Measurements from ENCODE around the gene DNAH17. TPM values are rescaled to one million over a fixed set of nuclear protein-coding genes. Genes with fewer than 3 reads are reported as not detected.

DNAH17 gene
- total RNA-seq, 2 donors from 2014 or later = 0.13 to 0.64 TPM

DNA sequence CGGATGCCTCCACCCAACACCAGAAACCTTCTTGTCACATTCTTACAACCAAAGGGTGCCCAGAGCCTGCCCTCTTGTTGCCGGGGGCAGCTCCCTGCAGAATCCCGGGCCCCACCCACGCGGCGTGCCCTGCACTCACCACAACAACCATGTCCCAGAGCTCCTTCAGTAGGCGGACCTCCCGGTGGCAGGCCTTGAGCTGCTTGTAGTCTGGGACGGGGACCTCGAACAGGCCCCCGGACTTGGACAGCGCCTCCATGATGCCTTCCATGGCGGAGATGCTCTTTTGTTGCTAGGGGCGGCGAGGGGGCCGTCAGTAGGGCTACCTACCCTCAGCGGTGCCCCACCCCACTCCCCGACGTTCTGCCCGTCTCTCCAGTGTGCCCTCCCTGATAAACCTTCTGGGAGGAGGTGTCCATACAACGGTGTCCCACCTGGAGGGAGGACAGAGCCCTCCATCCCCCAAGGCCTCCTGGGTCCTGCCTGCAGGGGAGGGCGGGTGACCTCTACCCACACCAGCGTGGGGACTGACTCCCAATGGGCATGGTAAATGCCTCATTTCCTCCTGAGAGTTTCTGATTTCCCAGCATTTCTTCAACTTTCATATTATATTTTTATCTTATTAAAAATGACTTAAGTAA is 52.2 kb downstream of the DNAH17 start:
- H3K4me1 Mint-ChIP-seq = peaks cover 6% of the 10 kb centered on the region
- H3K4me3 ChIP-seq (ENCODE audit: low read length) = no peak overlapping the region

DNA sequence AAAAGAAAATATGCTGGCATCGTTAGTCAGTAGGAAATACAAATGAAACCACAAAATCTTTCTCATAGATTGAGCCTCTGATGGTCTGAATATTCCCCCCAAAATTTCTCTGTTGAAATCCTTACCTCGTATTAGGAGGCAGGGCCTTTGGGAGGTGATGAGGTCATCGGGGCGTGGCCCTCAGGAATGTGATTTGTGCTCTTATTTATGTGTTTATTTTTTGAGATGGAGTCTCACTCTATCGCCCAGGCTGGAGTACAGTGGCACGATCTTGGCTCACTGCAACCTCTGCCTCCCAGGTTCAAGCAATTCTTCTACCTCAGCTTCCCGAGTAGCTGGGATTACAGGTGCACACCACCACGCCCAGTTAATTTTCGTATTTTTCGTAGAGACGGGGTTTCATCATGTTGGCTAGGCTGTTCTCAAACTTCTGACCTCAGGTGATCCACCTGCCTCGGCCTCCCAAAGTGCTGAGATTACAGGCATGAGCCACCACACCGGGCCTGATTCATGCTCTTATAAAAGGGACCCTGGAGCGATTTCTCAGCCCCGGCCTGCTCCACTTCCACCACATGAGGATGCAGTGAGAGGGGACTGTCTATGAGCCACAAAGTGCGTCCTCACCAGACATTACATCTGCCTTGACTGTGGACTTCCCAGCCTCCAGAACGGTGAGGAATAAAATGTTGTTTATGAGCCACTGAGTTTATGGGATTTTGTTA is 53.1 kb downstream of the DNAH17 start:
- peaks cover 6% of the 10 kb centered on the region for H3K4me1 Mint-ChIP-seq
- no peak overlapping the region for H3K27ac Mint-ChIP-seq
- no peaks in the 10 kb centered on the region for H3K36me3 Mint-ChIP-seq (ENCODE audit: low read depth)
- Histone ChIP-seq H3K27me3 (ENCODE audit: control insufficient read depth, insufficient read depth, low read length, poor library complexity, severe bottlenecking) (no peaks in the 10 kb centered on the region), H3K9ac (ENCODE audit: extremely low read depth, low read length, poor library complexity, severe bottlenecking) (no peak overlapping the region), H3K4me1 (ENCODE audit: control insufficient read depth, insufficient read depth, low read length) (no peaks in the 10 kb centered on the region), H3K36me3 (ENCODE audit: control insufficient read depth, insufficient read depth, low read length) (no peaks in the 10 kb centered on the region), H3K27ac (ENCODE audit: low read depth, low read length) (no peak overlapping the region), H3K9me3 (ENCODE audit: control insufficient read depth, low read length) (no peaks in the 10 kb centered on the region), H3K4me3 (ENCODE audit: low read length) (no peak overlapping the region)
- no peak overlapping the region for H3K4me3 Mint-ChIP-seq
- peaks cover 2% of the 10 kb centered on the region for H3K27me3 Mint-ChIP-seq (ENCODE audit: insufficient read depth)
- no peak for DNase-seq
- TF ChIP-seq, protein P1, sequence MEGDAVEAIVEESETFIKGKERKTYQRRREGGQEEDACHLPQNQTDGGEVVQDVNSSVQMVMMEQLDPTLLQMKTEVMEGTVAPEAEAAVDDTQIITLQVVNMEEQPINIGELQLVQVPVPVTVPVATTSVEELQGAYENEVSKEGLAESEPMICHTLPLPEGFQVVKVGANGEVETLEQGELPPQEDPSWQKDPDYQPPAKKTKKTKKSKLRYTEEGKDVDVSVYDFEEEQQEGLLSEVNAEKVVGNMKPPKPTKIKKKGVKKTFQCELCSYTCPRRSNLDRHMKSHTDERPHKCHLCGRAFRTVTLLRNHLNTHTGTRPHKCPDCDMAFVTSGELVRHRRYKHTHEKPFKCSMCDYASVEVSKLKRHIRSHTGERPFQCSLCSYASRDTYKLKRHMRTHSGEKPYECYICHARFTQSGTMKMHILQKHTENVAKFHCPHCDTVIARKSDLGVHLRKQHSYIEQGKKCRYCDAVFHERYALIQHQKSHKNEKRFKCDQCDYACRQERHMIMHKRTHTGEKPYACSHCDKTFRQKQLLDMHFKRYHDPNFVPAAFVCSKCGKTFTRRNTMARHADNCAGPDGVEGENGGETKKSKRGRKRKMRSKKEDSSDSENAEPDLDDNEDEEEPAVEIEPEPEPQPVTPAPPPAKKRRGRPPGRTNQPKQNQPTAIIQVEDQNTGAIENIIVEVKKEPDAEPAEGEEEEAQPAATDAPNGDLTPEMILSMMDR (conservative IDR thresholded peaks at IDR 0.05) = no peak
- 93 to 99% methylated on average over 13 to 17 of the region's 17 CpGs for WGBS, 2 experiments (ENCODE audit: insufficient coverage in 1 of 2, insufficient read length in 1 of 2)
- H3K9me3 Mint-ChIP-seq = no peaks in the 10 kb centered on the region

More for the DNA sequence above, 52.2 kb downstream of the DNAH17 start:
- Histone ChIP-seq H3K27ac (ENCODE audit: low read depth, low read length) (no peak overlapping the region), H3K9me3 (ENCODE audit: control insufficient read depth, low read length) (no peaks in the 10 kb centered on the region), H3K36me3 (ENCODE audit: control insufficient read depth, insufficient read depth, low read length) (no peaks in the 10 kb centered on the region), H3K9ac (ENCODE audit: extremely low read depth, low read length, poor library complexity, severe bottlenecking) (no peak overlapping the region), H3K4me1 (ENCODE audit: control insufficient read depth, insufficient read depth, low read length) (no peaks in the 10 kb centered on the region), H3K27me3 (ENCODE audit: control insufficient read depth, insufficient read depth, low read length, poor library complexity, severe bottlenecking) (no peaks in the 10 kb centered on the region)
- Mint-ChIP-seq H3K9me3 (no peaks in the 10 kb centered on the region), H3K27me3 (ENCODE audit: insufficient read depth) (peaks cover 2% of the 10 kb centered on the region), H3K36me3 (ENCODE audit: low read depth) (no peaks in the 10 kb centered on the region), H3K4me3 (no peak overlapping the region), H3K27ac (no peak overlapping the region)
- TF ChIP-seq, protein P1 (conservative IDR thresholded peaks at IDR 0.05) = no peak
- 91 to 94% methylated on average over 11 to 23 of the region's 23 CpGs for WGBS, 2 experiments (ENCODE audit: insufficient coverage in 1 of 2, insufficient read length in 1 of 2)
- peak; percentile 34 for DNase-seq

DNA sequence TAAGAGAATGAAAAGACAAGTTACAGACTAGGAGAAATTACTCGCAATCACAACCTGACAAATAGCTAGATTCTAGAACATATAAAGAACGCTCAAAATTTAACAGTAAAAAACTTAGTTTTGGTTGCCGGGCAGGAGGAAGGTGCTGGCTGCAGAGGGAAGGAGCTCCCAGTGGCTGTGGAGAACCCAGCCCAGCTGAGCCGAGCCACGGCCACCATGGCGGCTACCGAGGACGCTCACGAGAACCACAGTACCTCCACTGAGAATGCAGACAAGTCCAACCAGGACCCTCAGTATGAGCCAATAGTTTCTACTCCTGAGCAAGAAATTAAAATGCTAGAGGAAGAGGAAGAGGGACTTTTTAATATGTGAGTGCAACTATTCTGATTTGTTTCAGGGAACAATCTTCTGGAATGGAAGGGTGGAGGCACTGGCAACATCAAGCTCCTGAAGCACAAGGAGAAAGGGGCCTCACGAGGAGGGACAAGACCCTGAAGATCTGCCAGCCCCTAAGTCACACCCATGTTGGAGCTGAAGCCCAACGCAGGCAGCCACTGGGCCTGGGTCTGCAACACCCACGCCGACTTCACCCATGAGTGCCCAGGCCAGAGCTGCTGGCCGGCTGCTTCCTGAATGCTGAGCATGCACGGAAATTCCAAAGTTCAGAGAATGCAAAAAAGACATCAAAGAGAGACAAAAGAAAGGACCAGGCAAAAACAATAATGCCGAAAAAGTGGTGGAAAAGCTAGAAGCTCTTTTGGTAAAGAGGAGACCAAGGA is 55.0 kb downstream of the DNAH17 start:
- Histone ChIP-seq H3K9ac (ENCODE audit: extremely low read depth, low read length, poor library complexity, severe bottlenecking) (no peak overlapping the region), H3K27me3 (ENCODE audit: control insufficient read depth, insufficient read depth, low read length, poor library complexity, severe bottlenecking) (no peaks in the 10 kb centered on the region), H3K27ac (ENCODE audit: low read depth, low read length) (no peak overlapping the region), H3K36me3 (ENCODE audit: control insufficient read depth, insufficient read depth, low read length) (no peaks in the 10 kb centered on the region), H3K9me3 (ENCODE audit: control insufficient read depth, low read length) (no peaks in the 10 kb centered on the region), H3K4me1 (ENCODE audit: control insufficient read depth, insufficient read depth, low read length) (no peaks in the 10 kb centered on the region), H3K4me3 (ENCODE audit: low read length) (no peak overlapping the region)
- H3K4me3 Mint-ChIP-seq = no peak overlapping the region
- no peaks in the 10 kb centered on the region for H3K9me3 Mint-ChIP-seq
- H3K27ac Mint-ChIP-seq = no peak overlapping the region
- TF ChIP-seq, protein P1 (conservative IDR thresholded peaks at IDR 0.05) = no peak
- H3K36me3 Mint-ChIP-seq (ENCODE audit: low read depth) = no peaks in the 10 kb centered on the region
- DNase-seq = peak; percentile 35
- 92 to 94% methylated on average over 12 to 16 of the region's 16 CpGs for WGBS, 2 experiments (ENCODE audit: insufficient coverage in 1 of 2, insufficient read length in 1 of 2)
- peaks cover 2% of the 10 kb centered on the region for H3K27me3 Mint-ChIP-seq (ENCODE audit: insufficient read depth)
- H3K4me1 Mint-ChIP-seq = peaks cover 4% of the 10 kb centered on the region

Data from endodermal cell (in vitro differentiated cells).